Measurements from ENCODE around the gene TIMM13.

The TIMM13 gene

DNA sequence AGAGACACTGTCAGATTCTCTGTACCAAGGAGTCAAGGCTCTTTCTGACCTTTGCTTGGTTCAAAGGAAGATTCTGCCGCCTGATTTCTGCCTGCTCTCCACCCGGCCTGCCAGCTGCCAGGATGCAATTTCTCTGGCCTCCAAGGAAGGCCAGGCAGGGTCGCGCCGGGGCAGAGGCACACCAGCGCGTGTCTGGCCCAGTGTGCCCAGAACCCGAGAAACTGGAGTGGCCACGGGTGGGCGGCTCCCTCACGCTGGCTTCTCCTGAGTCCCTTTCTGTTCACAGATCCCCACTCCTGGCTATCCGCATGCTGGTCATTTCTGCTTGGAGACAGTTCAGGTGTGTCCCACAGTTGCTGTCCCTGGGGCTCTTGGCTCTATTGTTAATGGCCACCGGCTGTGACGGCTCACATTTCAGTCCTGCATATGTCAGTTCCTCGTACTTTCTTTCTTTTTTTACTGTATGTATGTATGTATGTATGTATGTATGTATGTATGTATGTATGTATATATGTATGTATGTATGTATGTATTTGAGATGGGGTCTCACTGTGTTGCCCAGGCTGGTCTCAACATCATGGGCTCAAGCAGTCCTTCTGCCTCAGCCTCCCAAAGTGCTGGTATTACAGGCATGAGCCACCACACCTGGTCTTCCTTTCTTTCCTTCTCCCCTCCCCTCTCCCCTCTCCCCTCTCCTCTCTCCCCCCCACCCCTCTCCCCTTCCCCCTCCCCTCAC lies 50.4 kb downstream of the TIMM13 start:
- DNase-seq: no peak
